Measurements from ENCODE around the gene LRRC8B.

The LRRC8B gene

DNA sequence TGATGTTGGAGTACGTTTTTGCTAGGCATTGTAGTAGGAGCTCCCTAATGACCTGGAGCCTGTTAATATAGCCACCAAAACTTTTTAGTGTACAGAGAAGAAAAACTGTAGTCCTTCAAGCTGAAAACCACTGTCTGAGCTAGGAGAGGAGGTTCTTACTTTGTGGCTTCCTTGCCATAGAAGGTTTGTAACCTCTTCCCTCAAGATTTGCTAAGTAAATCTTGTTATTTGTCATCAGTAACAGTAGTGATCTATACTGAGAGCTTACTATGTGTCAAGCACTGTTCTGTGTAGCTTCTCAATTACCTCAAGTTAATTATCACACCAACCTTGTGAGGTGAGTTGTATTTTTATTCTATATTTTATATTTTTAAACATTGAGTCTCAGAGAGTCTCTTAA is 87.1 kb downstream of the LRRC8B start:
- Histone ChIP-seq H2AFZ (ENCODE audit: low read length) (no peak overlapping the region), H3K27ac (replicated peaks; ENCODE audit: low read length) (no peak overlapping the region), H4K91ac (ENCODE audit: low read depth, low read length, poor library complexity) (no peak overlapping the region), H3K4ac (ENCODE audit: low read length) (no peak overlapping the region), H2BK120ac (ENCODE audit: low read depth, low read length) (no peak overlapping the region), H3K9ac (ENCODE audit: low read depth, low read length, poor library complexity) (no peak overlapping the region), H3K9me3 (replicated peaks in 1 of 2; ENCODE audit: control insufficient read depth in 2 of 2, insufficient read depth in 1 of 2, low read depth in 1 of 2, low read length in 2 of 2) (no peaks in the 10 kb centered on the region), H3K23ac (ENCODE audit: low read depth, low read length, poor library complexity) (no peak overlapping the region), H3K14ac (ENCODE audit: low read length) (no peak overlapping the region), H3K4me2 (ENCODE audit: insufficient read depth, low read length, poor library complexity, severe bottlenecking) (no peak overlapping the region), H2AK5ac (ENCODE audit: low read depth, low read length) (no peak overlapping the region), H4K8ac (ENCODE audit: low read depth, low read length) (no peak overlapping the region), H3K4me1 (ENCODE audit: control insufficient read depth in 2 of 2, insufficient read depth in 1 of 2, low read depth in 1 of 2, low read length in 2 of 2) (no peaks in the 10 kb centered on the region), H3K18ac (ENCODE audit: low read length) (no peak overlapping the region), H3K79me1 (ENCODE audit: low read depth, low read length) (no peaks in the 10 kb centered on the region), H3K27me3 (ENCODE audit: control insufficient read depth in 3 of 3, insufficient read depth in 3 of 3, low read depth in 1 of 3, low read length in 3 of 3) (no peaks in the 10 kb centered on the region), H2BK15ac (ENCODE audit: low read length) (no peak overlapping the region), H3K4me3 (ENCODE audit: low read length in 2 of 2) (no peak overlapping the region), H2BK5ac (ENCODE audit: low read length) (no peak overlapping the region), H3K36me3 (replicated peaks in 1 of 2; ENCODE audit: control insufficient read depth in 2 of 2, insufficient read depth in 2 of 2, low read length in 2 of 2) (no peaks in the 10 kb centered on the region), H2BK12ac (ENCODE audit: low read length) (no peak overlapping the region)
- WGBS, 2 donors (ENCODE audit: extremely low coverage in 2 of 2, insufficient read length in 2 of 2, insufficient replicate concordance in 1 of 2) = no CpG with 5 or more reads among the region's 1 CpG
- no peak for DNase-seq (ENCODE audit: low spot score)

DNA sequence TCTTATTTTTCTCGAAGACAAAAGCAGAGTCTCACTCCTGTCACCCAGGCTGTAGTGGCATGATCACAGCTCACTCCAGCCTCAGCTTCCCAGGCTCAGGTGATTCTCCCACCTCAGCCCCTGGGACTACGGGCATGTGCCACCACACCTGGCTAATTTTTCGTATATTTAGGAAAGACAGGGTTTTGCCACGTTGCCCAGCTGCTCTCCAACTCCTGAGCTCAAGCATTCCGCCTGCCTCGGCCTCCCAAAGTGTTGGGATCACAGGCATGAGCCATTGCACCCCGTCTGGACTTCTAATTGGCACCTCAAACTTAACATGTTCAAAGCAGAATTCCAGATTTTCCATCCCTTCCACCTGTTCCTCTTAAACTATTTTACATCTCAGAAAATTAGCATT is 89.3 kb downstream of the LRRC8B start:
- H2BK120ac ChIP-seq (ENCODE audit: low read depth, low read length) = no peak overlapping the region
- no peak overlapping the region for H4K8ac ChIP-seq (ENCODE audit: low read depth, low read length)
- no peaks in the 10 kb centered on the region for H3K27me3 ChIP-seq (ENCODE audit: control insufficient read depth in 3 of 3, insufficient read depth in 3 of 3, low read depth in 1 of 3, low read length in 3 of 3)
- no peak overlapping the region for H4K91ac ChIP-seq (ENCODE audit: low read depth, low read length, poor library complexity)
- H2AFZ ChIP-seq (ENCODE audit: low read length) = no peak overlapping the region
- no peak overlapping the region for H3K27ac ChIP-seq (replicated peaks; ENCODE audit: low read length)
- H2BK15ac ChIP-seq (ENCODE audit: low read length) = no peak overlapping the region
- H3K23ac ChIP-seq (ENCODE audit: low read depth, low read length, poor library complexity) = no peak overlapping the region
- H3K36me3 ChIP-seq (replicated peaks in 1 of 2; ENCODE audit: control insufficient read depth in 2 of 2, insufficient read depth in 2 of 2, low read length in 2 of 2) = no peaks in the 10 kb centered on the region
- H2AK5ac ChIP-seq (ENCODE audit: low read depth, low read length) = no peak overlapping the region
- no peaks in the 10 kb centered on the region for H3K79me1 ChIP-seq (ENCODE audit: low read depth, low read length)
- peaks cover 0 to 3% of the 10 kb centered on the region in 2 donors for H3K9me3 ChIP-seq (replicated peaks in 1 of 2; ENCODE audit: control insufficient read depth in 2 of 2, insufficient read depth in 1 of 2, low read depth in 1 of 2, low read length in 2 of 2)
- H3K4me1 ChIP-seq (ENCODE audit: control insufficient read depth in 2 of 2, insufficient read depth in 1 of 2, low read depth in 1 of 2, low read length in 2 of 2) = no peaks in the 10 kb centered on the region
- no peak overlapping the region for H2BK5ac ChIP-seq (ENCODE audit: low read length)
- H2BK12ac ChIP-seq (ENCODE audit: low read length) = no peak overlapping the region
- no peak for DNase-seq (ENCODE audit: low spot score)
- no CpG with 5 or more reads among the region's 7 CpGs for WGBS, 2 donors (ENCODE audit: extremely low coverage in 2 of 2, insufficient read length in 2 of 2, insufficient replicate concordance in 1 of 2)
- no peak overlapping the region for H3K14ac ChIP-seq (ENCODE audit: low read length)
- no peak overlapping the region for H3K4me2 ChIP-seq (ENCODE audit: insufficient read depth, low read length, poor library complexity, severe bottlenecking)
- no peak overlapping the region for H3K4ac ChIP-seq (ENCODE audit: low read length)
- no peak overlapping the region for H3K9ac ChIP-seq (ENCODE audit: low read depth, low read length, poor library complexity)
- H3K4me3 ChIP-seq (ENCODE audit: low read length in 2 of 2) = no peak overlapping the region
- no peak overlapping the region for H3K18ac ChIP-seq (ENCODE audit: low read length)

DNA sequence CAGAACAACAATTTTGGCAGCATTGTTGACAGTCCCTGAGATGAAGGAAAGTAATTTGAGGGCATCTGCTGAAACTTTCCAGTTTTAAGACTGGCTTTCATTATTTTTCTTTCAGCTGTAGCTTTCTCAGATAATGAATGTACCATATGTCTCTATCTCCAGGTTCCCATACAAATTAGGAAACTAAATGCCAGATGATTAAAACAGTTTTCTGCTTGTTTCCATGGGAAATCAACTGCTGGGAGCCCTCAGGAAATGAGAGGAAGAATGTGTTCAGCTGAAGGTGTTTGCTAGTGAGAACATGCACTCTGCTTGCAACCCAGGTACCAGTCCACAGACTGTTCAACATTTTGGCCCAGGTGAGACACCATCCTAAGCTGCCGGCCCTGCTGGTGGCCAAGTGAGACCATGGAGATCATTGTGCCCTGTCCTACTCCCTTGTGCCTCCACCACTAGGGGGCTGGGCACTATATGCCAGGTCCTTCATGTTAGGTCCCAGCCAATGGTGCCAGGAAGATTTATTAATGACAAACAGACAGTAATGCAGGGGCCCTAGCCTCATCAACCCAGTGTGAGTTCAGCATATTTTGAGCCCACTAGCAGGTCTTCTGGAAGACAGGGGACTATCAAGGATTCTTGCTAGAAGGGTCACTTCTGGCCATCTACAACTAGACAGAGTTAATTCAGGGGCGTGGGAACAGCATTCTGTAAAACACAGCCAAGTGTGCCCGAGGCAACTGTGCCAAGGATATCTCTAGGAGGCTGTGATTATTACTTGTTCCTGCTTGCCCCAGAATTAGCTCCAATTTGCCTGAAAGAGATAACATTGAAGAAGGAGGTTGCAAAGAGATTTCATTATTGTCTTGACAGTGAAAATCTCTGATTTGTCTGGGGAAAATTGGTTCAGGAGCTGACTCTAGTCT is 91.3 kb downstream of the LRRC8B start:
- H2BK15ac ChIP-seq (ENCODE audit: low read length) = no peak overlapping the region
- no peak overlapping the region for H2BK5ac ChIP-seq (ENCODE audit: low read length)
- H3K23ac ChIP-seq (ENCODE audit: low read depth, low read length, poor library complexity) = no peak overlapping the region
- H3K36me3 ChIP-seq (replicated peaks in 1 of 2; ENCODE audit: control insufficient read depth in 2 of 2, insufficient read depth in 2 of 2, low read length in 2 of 2) = no peaks in the 10 kb centered on the region
- H3K14ac ChIP-seq (ENCODE audit: low read length) = no peak overlapping the region
- WGBS, 2 donors (ENCODE audit: extremely low coverage in 2 of 2, insufficient read length in 2 of 2, insufficient replicate concordance in 1 of 2) = no CpG with 5 or more reads among the region's 3 CpGs
- H3K4me1 ChIP-seq (ENCODE audit: control insufficient read depth in 2 of 2, insufficient read depth in 1 of 2, low read depth in 1 of 2, low read length in 2 of 2) = no peaks in the 10 kb centered on the region
- H3K4me3 ChIP-seq (ENCODE audit: low read length in 2 of 2) = no peak overlapping the region
- H3K27ac ChIP-seq (replicated peaks; ENCODE audit: low read length) = no peak overlapping the region
- H3K79me1 ChIP-seq (ENCODE audit: low read depth, low read length) = no peaks in the 10 kb centered on the region
- H3K27me3 ChIP-seq (ENCODE audit: control insufficient read depth in 3 of 3, insufficient read depth in 3 of 3, low read depth in 1 of 3, low read length in 3 of 3) = no peaks in the 10 kb centered on the region
- H3K9ac ChIP-seq (ENCODE audit: low read depth, low read length, poor library complexity) = no peak overlapping the region
- H4K91ac ChIP-seq (ENCODE audit: low read depth, low read length, poor library complexity) = no peak overlapping the region
- no peak for DNase-seq (ENCODE audit: low spot score)
- H4K8ac ChIP-seq (ENCODE audit: low read depth, low read length) = no peak overlapping the region
- H2BK12ac ChIP-seq (ENCODE audit: low read length) = no peak overlapping the region
- peaks cover 0 to 3% of the 10 kb centered on the region in 2 donors for H3K9me3 ChIP-seq (replicated peaks in 1 of 2; ENCODE audit: control insufficient read depth in 2 of 2, insufficient read depth in 1 of 2, low read depth in 1 of 2, low read length in 2 of 2)
- no peak overlapping the region for H3K18ac ChIP-seq (ENCODE audit: low read length)
- H2AFZ ChIP-seq (ENCODE audit: low read length) = no peak overlapping the region
- no peak overlapping the region for H2BK120ac ChIP-seq (ENCODE audit: low read depth, low read length)
- H2AK5ac ChIP-seq (ENCODE audit: low read depth, low read length) = no peak overlapping the region
- H3K4me2 ChIP-seq (ENCODE audit: insufficient read depth, low read length, poor library complexity, severe bottlenecking) = no peak overlapping the region
- no peak overlapping the region for H3K4ac ChIP-seq (ENCODE audit: low read length)

DNA sequence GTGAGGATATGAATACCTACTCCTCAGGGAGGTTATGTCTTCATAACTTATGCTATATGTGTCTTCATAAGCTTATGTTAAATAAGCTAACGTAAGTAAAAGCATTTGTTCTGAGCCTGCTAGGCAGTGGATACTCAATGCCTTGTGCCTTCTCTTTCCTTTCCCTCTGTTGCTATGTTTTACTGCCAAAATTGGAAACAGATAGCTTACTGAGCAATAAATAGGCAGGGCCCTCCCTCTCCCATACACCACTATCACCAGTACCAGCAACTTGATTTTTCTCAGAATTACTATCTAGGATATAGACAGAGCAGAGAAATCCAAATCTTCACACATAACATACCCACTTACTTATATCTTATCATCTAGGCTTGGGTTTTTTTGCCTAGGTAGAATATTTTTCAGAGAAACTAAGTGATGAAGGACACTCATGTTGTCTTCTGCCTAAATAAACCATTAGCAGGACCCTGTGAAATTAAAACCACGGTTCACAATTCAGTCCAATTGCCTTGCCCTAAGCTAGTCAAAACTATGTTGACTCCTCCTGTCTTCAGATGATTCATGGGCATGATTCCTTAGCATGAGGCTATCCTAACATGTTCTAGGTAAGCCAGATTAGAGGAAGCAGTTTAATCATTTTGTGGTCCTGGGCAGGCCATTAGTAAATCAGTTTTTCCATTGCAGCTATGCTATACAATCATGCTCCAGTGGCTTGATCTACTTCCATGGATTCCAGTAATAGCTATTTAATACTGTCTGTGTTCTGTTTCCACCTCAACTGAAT is 92.4 kb downstream of the LRRC8B start:
- H2AFZ ChIP-seq (ENCODE audit: low read length) = no peak overlapping the region
- H4K91ac ChIP-seq (ENCODE audit: low read depth, low read length, poor library complexity) = no peak overlapping the region
- no peak overlapping the region for H3K14ac ChIP-seq (ENCODE audit: low read length)
- no peaks in the 10 kb centered on the region for H3K79me1 ChIP-seq (ENCODE audit: low read depth, low read length)
- H3K9ac ChIP-seq (ENCODE audit: low read depth, low read length, poor library complexity) = no peak overlapping the region
- no peak overlapping the region for H2BK120ac ChIP-seq (ENCODE audit: low read depth, low read length)
- peaks cover 0 to 3% of the 10 kb centered on the region in 2 donors for H3K9me3 ChIP-seq (replicated peaks in 1 of 2; ENCODE audit: control insufficient read depth in 2 of 2, insufficient read depth in 1 of 2, low read depth in 1 of 2, low read length in 2 of 2)
- no peak overlapping the region for H3K27ac ChIP-seq (replicated peaks; ENCODE audit: low read length)
- H3K23ac ChIP-seq (ENCODE audit: low read depth, low read length, poor library complexity) = no peak overlapping the region
- H3K27me3 ChIP-seq (ENCODE audit: control insufficient read depth in 3 of 3, insufficient read depth in 3 of 3, low read depth in 1 of 3, low read length in 3 of 3) = no peaks in the 10 kb centered on the region
- H2BK5ac ChIP-seq (ENCODE audit: low read length) = no peak overlapping the region
- no CpG with 5 or more reads among the region's 2 CpGs for WGBS, 2 donors (ENCODE audit: extremely low coverage in 2 of 2, insufficient read length in 2 of 2, insufficient replicate concordance in 1 of 2)
- no peak overlapping the region for H4K8ac ChIP-seq (ENCODE audit: low read depth, low read length)
- H3K18ac ChIP-seq (ENCODE audit: low read length) = no peak overlapping the region
- DNase-seq (ENCODE audit: low spot score) = no peak
- no peak overlapping the region for H3K4ac ChIP-seq (ENCODE audit: low read length)
- H3K4me1 ChIP-seq (ENCODE audit: control insufficient read depth in 2 of 2, insufficient read depth in 1 of 2, low read depth in 1 of 2, low read length in 2 of 2) = no peaks in the 10 kb centered on the region
- H3K4me2 ChIP-seq (ENCODE audit: insufficient read depth, low read length, poor library complexity, severe bottlenecking) = no peak overlapping the region
- H2AK5ac ChIP-seq (ENCODE audit: low read depth, low read length) = no peak overlapping the region
- H2BK15ac ChIP-seq (ENCODE audit: low read length) = no peak overlapping the region
- H3K4me3 ChIP-seq (ENCODE audit: low read length in 2 of 2) = no peak overlapping the region
- H2BK12ac ChIP-seq (ENCODE audit: low read length) = no peak overlapping the region
- no peaks in the 10 kb centered on the region for H3K36me3 ChIP-seq (replicated peaks in 1 of 2; ENCODE audit: control insufficient read depth in 2 of 2, insufficient read depth in 2 of 2, low read length in 2 of 2)

Data from neuronal stem cell (in vitro differentiated cells).